Progenitor cell of endocrine pancreas (in vitro differentiated cells): ENCODE measurements around the gene NTRK2. TPM values are rescaled to one million over a fixed set of nuclear protein-coding genes. Genes with fewer than 3 reads are reported as not detected.

Experiments used
- DNase-seq: peaks from one replicate; pipeline ENCODE4 v3.0.0; 2021; ENCODE audit warnings: low spot score; ENCODE audit not compliant: unreplicated experiment
- H3K27ac Mint-ChIP-seq: 2 replicates; pipeline ENCODE4 v1.8.0; 2021; ENCODE audit warnings: mild to moderate bottlenecking, moderate library complexity, mixed read lengths
- H3K27me3 Mint-ChIP-seq: 2 replicates; pipeline ENCODE4 v1.8.0; 2021; ENCODE audit warnings: mixed read lengths
- H3K36me3 Mint-ChIP-seq: 2 replicates; pipeline ENCODE4 v1.8.0; 2022; ENCODE audit warnings: mixed read lengths; ENCODE audit not compliant: insufficient read depth
- H3K4me1 Mint-ChIP-seq: 2 replicates; pipeline ENCODE4 v1.8.0; 2021; ENCODE audit warnings: low read depth, mixed read lengths
- H3K4me3 Mint-ChIP-seq: 2 replicates; pipeline ENCODE4 v1.8.0; 2021; ENCODE audit warnings: low read depth, mild to moderate bottlenecking, moderate library complexity, mixed read lengths
- H3K9me3 Mint-ChIP-seq: 2 replicates; pipeline ENCODE4 v1.8.0; 2021; ENCODE audit warnings: low read depth, mixed read lengths
- CTCF ChIP-seq: fragments of 200-600 bp; sonication (generic); IDR thresholded peaks from one replicate; pipeline ENCODE4 v1.5.0; 2021; ENCODE audit warnings: antibody characterized with exemption, mild to moderate bottlenecking; ENCODE audit not compliant: unreplicated experiment
- total RNA-seq: library from RNA; stranded (reverse); gene quantifications from 2 replicates; pipeline ENCODE4 v1.2.1, GENCODE V29; 2021

The NTRK2 gene
- total RNA-seq, 1 donor from 2014 or later = 4.7 TPM

- TF ChIP-seq CTCF = no peak
- DNase-seq = no peak
- peaks cover 15% of the 10 kb centered on the region for H3K9me3 Mint-ChIP-seq
- no peak overlapping the region for H3K4me3 Mint-ChIP-seq
- no peak overlapping the region for H3K27ac Mint-ChIP-seq
- H3K36me3 Mint-ChIP-seq = peaks cover 3% of the 10 kb centered on the region
- peaks cover 3% of the 10 kb centered on the region for H3K27me3 Mint-ChIP-seq
- peaks cover 5% of the 10 kb centered on the region for H3K4me1 Mint-ChIP-seq
Observed at GRCh38 chr9:85004818-85005413, 335.4 kb downstream of the NTRK2 start.

- Mint-ChIP-seq H3K27ac (no peak overlapping the region), H3K9me3 (no peaks in the 10 kb centered on the region), H3K4me1 (peaks cover 9% of the 10 kb centered on the region), H3K27me3 (peaks cover 3% of the 10 kb centered on the region), H3K36me3 (no peaks in the 10 kb centered on the region), H3K4me3 (no peak overlapping the region)
- DNase-seq = no peak
- TF ChIP-seq CTCF = no peak
Observed at GRCh38 chr9:85007748-85008147, 338.2 kb downstream of the NTRK2 start.

GRCh38 chr9:85008215-85008614 is 338.7 kb downstream of the NTRK2 start:
- Mint-ChIP-seq H3K27me3 (peaks cover 3% of the 10 kb centered on the region), H3K27ac (peak overlapping the region; percentile 14), H3K4me3 (no peak overlapping the region), H3K36me3 (no peaks in the 10 kb centered on the region), H3K4me1 (peaks cover 9% of the 10 kb centered on the region), H3K9me3 (no peaks in the 10 kb centered on the region)
- no peak for TF ChIP-seq CTCF
- DNase-seq = no peak

- no peak overlapping the region for H3K4me3 Mint-ChIP-seq
- peaks cover 15% of the 10 kb centered on the region for H3K4me1 Mint-ChIP-seq
- TF ChIP-seq CTCF = no peak
- no peak overlapping the region for H3K27ac Mint-ChIP-seq
- H3K36me3 Mint-ChIP-seq = no peaks in the 10 kb centered on the region
- DNase-seq = no peak
- H3K9me3 Mint-ChIP-seq = no peaks in the 10 kb centered on the region
- no peaks in the 10 kb centered on the region for H3K27me3 Mint-ChIP-seq
Observed at GRCh38 chr9:85009251-85009650, 339.7 kb downstream of the NTRK2 start.

GRCh38 chr9:85013703-85014102 is 344.2 kb downstream of the NTRK2 start:
- H3K4me3 Mint-ChIP-seq = no peak overlapping the region
- no peaks in the 10 kb centered on the region for H3K27me3 Mint-ChIP-seq
- TF ChIP-seq CTCF = no peak
- DNase-seq = no peak
- no peaks in the 10 kb centered on the region for H3K36me3 Mint-ChIP-seq
- peak overlapping the region; percentile 18 for H3K27ac Mint-ChIP-seq
- peaks cover 7% of the 10 kb centered on the region for H3K9me3 Mint-ChIP-seq
- H3K4me1 Mint-ChIP-seq = peaks cover 30% of the 10 kb centered on the region
